Thyroid gland (tissue), 4 donors: ENCODE results near the gene BIVM.

Source experiments
- CTCF ChIP-seq, 6 experiments: fragments of 200-600 bp in 3 of 6; fragments of 450-650 bp in 3 of 6; sonication (generic) in 3 of 6; IDR thresholded peaks; one replicate each; pipeline ENCODE4 v1.5.1; 2016 to 2019; ENCODE audit warnings: antibody characterized with exemption in 6 of 6, mild to moderate bottlenecking in 2 of 6, inconsistent platforms in 1 of 6, moderate library complexity in 1 of 6
- POLR2A ChIP-seq, 2 donors: fragments of 450-650 bp; IDR thresholded peaks; one replicate each; pipeline ENCODE4 v1.6.1; 2017; ENCODE audit warnings: antibody characterized with exemption in 2 of 2, mild to moderate bottlenecking in 2 of 2, moderate library complexity in 1 of 2

- no peak for TF ChIP-seq CTCF (IDR thresholded peaks at IDR 0.05)
- no peak for TF ChIP-seq POLR2A (IDR thresholded peaks at IDR 0.05)
Measured at GRCh38 chr13:102757006-102757405, 41.9 kb upstream of the BIVM start.
